Astrocyte of the hippocampus (primary cell): Measurements from ENCODE around the gene FER1L5.

Source experiments
- DNase-seq: peaks from one replicate; pipeline ENCODE4 v3.0.0; 2011; ENCODE audit warnings: low read depth, low spot score

Gene FER1L5

DNA sequence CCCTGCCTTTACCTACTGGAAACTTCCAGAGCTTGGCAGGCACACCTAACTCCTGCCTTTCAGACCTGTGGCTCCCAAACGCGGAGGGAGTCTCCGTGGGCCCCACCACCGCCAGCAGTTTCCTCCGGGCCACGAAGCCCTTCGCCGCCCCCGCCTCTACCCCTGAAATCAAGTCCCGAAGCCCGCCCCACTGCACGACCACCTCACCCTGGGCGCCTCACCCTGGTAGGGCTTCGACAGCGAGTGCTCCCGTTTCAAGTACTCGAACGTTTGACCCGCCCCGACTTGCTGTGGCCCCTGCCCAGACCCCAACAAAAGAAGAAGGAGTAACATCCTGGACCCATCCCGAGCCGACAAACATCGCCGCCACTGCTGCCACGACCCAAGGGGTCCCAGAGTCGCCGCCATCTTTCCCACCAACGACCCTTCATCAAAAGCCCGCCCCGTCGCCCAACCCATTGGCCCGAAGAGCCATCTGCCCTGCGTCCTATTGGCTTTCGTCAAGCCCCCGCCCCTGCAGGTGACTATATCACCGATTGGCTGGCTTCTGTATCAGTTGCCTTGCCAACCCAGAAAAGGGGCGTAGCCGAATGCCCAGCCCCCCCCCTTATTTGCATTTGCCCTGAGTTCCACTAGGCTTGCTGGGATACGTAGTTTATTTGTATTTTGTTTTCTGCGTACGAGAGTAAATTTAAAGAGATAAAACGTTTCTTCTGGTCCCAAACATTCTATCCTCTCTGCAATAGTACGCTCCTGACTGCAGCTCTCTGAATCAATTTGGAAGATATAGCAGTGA is 97.3 kb downstream of the FER1L5 start, which contains the start of gene LMAN2L:
LMAN2L (minus strand) TSS at position 432 of the 796 bp plus-strand sequence; CDS start at position 408, 24 bp downstream.
- peak; percentile 98 for DNase-seq

DNA sequence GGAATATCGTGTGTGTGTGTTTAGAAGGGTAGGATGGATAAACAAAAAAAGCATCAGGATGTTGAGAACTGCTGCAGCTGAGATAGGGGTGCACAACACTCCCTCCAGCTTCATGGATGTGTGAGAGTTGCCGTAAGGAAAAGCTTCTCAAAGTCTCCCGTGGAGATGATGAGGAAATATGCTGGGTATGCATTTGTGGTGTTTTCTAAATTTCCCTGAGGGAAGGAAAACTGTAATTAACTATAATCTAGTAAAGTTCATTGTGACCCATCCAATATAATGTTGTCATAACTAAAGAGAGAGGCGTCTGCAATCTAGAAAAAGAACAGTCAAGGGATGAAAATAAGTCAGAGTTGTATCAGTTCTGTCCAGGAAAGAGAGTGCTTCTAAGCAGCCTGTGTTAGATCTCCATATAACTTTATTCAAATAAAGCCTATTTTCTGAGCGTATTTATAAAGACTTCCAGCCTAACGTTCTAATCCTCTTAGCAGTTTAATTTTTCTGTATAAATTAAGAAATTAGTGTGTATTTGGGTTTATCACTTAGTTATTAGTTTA is 104.6 kb downstream of the FER1L5 start:
- DNase-seq = no peak

DNA sequence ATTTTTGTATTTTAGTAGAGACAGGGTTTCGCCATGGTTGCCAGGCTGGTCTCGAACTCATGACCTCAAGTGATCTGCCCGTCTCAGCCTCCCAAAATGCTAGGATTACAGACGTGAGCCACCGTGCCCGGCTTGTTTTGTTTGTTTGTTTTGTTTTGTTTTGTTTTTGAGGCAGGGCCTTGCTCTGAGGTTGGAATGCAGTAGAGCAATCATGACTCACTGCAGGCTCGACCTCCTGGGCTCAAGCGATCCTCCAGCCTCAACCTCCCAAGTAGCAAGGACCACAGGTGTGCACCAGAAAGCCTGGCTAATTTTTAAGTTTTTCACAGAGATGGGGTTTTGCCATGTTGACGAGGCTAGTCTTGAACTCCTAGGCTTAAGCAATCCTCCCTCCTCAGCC is 109.2 kb downstream of the FER1L5 start:
- no peak for DNase-seq

DNA sequence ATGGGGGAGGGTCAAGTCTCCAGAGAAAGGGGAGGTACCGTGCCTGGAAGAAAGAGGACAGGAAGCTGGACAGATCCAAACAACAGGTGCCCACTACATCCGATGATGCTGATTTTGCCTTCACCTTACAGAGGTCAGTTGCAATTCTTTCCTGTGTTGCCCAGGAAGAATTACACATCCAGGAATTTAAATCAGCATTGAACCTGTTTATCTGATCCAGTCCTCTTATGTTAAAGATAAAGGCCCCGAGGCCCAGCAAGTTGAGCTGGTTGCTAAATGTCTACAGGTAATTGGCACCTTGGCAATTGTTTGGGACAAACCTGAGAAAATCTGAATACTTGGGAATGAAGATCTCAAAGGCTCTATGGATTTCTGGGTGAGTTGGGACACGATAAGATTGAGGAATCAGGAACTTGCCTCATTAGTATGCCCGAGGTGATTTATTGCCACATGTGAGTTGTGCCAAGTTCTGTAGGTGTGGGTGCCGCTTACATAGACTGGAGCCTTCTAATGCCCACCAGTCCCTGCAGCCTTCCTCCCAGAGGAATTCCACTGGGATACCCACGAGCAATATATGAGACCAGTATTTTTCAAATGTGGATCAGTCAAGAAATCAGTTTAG is 111.2 kb downstream of the FER1L5 start:
- DNase-seq = no peak

DNA sequence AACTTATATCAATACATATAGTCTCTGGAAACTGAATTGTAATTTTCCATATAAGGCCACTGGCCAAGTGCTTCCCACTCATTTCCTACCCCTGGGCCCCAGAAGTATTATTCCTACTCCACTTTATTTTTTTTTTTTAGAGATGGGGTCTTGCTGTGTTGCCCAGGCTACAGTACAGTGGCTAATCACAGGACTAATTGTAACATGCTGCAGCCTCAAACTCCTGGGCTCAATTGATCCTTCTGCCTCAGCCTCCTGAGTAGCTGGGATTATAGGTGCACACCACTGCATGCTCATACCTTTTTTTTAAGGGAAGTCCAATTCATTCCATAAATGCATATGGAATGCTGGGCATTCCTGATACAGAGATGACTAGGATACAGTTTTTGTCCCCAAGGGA is 111.8 kb downstream of the FER1L5 start:
- no peak for DNase-seq
